HG03108 (cell line): Measurements from ENCODE around the gene PIM2.

Source experiments
- ATAC-seq: cut with Tn5 transposase; IDR thresholded peaks from one replicate; pipeline ENCODE4 v1.9.1; 2021; ENCODE audit warnings: moderate library complexity; ENCODE audit not compliant: unreplicated experiment

PIM2 gene

DNA sequence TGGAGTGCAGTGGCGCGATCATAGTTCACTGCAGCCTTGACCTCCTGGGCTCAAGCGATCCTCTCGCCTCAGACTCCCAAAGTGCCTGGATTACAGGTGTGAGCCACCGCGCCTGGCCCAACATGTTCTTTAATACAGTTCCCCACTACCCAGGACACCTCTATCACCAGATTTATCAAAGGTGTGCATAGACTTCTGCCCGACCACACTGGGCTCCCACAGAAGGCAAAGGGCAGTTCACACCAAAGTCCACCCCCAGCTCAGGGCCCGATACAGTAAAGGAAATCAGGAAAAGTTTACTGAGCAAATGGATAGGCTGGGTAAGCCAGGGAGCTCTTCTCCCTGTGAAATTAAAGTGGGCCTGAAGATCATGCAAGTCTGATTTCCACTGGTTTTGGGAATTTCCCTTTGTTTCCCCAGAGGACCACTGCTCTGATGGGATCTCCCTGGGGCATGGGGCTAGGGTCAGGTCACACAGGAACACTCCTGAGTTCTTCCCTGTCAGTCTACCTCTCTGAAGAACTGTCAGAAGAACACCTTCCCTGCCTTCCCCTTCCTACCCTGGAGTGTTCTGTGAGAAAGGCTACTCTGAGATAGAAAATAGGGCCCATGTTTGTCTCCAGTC, 17.7 kb upstream of the PIM2 start:
- ATAC-seq: peak; percentile 1

DNA sequence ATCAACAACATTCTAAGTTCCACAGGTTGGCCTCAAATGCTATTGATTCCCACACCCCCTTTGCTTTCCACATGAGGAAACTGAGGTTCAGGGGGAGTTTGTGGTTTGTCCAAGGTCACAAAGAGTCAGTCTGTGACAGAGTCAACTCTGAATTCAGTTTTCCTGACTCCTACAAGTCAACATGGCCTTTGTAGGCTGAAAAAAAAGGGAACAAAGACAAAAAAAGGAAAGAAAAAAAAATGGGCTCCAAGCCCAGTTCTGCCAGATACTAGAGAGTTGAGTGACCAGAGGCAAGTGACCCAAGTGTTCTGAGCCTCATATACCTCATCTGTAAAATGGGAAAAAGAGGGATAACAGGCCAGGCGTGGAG, 16.5 kb upstream of the PIM2 start:
- ATAC-seq: no peak

DNA sequence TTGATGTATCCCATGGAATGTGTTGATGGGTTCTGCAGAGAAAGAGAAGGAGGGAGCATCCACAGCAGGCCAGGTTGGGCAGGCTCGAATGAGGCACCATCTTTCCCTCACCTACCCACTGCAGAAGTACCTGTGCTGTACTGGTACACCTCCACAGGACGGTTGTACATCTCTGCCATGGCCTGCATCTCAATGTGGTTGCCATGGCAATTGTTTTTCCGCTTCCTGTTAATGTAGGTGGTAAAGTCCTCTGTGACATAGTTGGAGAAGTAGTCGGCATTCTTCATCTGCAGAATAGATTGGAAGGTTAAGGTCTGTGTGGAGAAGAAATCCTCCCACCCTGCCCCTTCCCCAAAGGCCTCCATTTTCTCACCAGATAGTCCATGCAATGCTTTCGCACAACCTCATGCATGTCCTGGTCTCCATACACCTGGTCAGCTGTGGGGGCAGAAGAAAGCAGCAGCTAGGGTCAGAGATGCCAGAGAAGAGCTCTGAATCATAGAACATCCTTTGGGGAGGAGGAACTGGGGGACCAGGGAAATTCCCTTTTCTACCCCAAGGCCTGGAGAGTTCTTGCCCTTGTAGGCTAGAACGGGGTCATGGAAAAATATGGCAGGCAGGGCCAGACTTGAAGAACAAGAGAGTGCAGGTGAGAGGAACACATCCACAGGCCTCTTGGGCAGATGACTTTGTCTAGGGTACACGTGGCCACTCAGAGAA, 15.9 kb upstream of the PIM2 start:
- ATAC-seq: no peak

DNA sequence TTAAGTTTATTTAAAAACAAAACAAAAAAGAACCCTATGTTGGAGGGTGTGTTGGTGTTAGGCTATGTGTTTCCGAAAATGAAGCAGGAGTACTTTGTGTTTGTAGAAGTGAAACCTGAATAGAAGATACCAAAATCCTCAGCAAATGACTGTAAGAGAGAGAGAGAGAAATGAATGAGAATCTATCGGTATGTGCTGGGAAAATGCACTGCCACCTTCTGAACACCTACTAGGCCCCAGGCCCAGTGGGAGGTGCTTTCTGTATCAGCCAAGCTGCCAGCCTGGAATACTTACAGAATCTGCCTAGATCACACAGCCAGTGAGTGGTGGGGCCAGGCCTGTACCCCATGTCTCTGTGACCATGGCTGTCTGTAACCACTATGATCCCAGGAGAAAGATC, 14.9 kb upstream of the PIM2 start:
- ATAC-seq: no peak

- no peak for ATAC-seq
Observed at GRCh38 chrX:48927736-48928382, 9.0 kb upstream of the PIM2 start.

- ATAC-seq: no peak
Observed at GRCh38 chrX:48927123-48927522, 8.3 kb upstream of the PIM2 start.

DNA sequence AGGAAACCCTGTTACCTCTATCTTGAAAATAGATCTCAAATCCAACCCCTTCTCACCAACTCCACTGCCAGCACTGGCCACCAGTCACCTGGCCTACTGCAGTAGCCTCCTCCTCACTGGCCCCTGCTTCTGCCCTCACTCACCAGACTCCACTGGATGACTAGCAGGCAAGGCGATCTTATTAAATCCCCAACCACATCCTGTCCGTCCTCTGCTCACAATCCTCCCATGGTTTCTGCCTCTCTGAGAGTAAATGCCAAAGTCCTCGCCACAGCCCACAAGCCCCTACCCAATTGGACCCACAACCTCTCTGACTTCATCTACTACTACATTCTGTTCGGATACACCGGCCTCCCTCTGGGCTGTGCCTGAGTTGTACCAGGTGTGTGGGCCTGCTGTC, 5.4 kb upstream of the PIM2 start:
- ATAC-seq: no peak

- ATAC-seq: no peak
Observed at GRCh38 chrX:48923771-48924170, 4.9 kb upstream of the PIM2 start.

- ATAC-seq: no peak
Observed at GRCh38 chrX:48920718-48921104, 1.9 kb upstream of the PIM2 start.

DNA sequence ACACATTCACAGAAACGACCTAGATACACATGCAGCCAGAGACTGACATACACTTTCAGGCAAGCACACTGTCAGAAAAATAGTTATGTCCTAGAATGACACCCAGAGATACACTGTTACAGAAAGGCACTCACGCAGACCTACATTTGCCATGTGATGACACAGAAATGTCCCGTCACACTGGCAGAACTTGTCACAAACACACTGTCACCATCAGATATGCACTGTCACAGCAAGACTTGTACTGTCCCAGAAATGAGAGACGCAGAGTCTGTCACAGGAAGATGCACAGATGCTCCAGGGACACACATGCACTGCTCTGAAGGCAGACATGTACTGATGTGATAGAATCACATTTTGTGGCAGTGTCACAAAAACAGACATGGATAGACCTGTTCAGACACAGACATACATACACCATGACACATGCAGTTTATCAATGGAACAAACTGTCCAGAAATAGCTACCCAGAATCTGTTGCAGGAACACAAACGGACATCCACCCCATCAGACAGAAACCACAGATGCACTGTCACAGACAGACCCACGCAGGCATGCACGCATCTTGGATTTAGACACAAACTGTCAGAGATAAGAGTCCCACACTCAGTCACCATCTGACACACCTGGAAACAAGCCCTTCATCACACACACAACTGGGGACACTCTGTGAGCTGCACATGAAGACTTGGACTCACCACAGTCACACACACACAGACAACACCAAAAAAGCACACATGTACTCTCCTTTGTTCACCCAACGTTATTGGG, 1.3 kb upstream of the PIM2 start:
- ATAC-seq: no peak

DNA sequence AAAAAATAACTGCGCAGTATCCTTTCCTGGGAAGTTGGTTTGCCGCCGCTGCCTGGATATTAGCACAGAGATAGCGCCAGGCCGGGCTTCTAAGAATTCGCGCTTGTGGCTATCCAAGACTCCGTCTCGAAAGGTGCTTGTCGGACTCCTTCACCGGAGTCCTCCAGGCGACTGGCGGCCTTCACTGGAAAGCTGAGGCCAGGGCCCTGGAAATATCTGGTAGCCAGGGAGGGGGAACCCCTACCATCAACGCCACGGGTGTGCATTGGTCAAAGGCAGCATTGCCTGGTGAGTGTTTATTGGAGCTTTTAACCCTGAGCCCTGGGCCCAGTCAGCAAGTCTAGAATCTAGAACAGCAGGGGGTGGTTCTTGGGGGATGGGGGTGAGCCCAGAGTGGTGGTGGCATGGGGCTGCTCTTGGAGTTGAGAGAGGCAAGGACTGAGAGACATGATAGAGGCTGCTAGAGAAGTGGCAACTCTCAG, 577 bp upstream of the PIM2 start:
- ATAC-seq: no peak

DNA sequence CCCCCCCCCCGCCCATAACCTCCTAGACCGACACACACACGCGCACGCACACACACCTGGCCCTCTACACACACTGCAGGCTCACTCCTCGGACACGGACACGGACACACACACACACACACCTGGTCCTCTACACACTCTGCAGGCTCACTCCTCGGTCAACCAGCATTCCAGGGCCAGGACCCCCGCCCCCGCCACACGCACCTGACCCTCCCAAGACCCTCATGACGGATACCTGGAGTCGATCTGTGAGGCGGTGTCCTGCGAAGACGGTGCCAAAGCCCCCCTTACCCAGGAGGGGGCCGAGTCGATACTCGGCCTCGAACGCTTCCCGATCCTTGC, 552 bp downstream of the PIM2 start:
- ATAC-seq: no peak

DNA sequence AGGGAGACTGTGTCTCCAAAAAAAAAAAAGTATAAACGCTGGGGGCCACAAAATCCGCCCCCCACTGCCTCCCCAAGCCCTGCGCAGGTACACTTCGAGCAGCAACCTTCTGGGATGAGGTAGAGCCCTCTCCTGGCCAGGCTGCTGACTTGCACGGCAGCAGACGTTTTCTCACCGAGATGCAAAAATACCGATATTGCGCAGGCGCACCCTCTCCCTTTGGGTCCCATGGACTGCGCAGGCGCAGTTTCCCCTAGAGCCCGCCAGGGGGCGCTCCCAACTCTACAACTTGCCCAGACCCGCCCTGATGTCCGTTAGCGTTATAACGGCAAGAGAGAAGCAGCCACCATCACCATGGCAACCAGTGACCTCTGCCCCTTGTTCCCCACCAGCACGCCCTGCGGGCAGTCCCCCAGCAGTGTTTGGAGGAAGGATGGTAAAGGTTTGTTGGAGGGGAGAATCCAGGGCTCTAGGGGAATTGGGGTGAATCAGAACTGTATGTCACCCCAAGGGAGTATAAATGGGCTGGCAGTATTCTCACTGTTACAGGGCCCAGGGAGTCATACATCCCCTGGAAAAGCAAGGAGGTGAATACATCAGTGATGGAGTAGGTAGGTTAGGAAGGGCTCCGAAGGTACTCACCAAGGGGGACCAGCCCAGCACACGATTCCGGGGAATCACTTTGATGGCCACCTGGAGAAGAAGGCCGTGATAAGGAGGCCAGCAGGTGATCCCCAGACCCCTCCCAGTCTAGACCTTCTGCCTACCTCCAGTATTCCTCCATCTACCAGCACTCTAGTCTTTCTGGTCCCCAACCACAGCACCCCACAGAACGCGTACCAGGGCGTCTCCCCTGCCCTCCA, 1.5 kb downstream of the PIM2 start:
- peak; percentile 24 for ATAC-seq

- ATAC-seq: no peak
Observed at GRCh38 chrX:48914593-48915493, 4.0 kb downstream of the PIM2 start.

DNA sequence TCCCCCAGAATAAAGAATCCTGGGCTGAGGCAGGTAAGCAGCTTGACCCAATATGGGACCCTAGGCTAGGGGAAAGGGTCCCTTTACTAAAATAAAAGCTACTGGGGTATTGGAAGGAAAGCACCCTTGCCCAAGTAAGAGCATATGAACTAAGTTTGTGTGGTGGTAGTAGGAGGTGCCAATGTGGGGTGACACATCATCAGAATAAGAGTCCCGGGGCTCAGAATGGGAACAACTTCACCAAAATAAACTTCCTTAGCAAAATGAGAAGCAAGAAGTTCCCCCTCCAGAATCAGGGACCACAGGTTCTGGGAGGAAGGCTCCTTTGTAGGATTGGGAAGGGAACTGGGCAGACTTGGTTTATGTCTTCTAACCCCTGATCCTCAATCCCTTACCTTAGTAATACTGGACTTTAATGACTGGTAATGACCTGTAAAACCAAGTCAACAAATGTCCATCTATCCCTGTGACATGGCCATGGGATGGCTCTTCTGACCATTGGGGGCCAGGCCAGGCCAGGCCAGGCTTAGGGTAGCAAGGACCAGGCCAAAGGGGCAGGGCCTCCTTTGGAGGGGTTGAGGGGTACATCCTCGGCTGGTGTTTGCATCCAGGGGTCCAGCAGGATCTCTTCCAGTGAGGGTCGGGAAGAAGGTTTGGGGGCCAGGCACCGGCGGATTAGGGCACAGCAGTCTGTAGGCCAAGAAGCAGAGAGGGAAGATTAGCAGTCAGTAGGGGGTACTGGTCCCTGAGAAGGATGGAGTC, 5.0 kb downstream of the PIM2 start:
- ATAC-seq: no peak

- ATAC-seq: peak; percentile 57
Observed at GRCh38 chrX:48911412-48912182, 7.2 kb downstream of the PIM2 start, which contains the start of gene SLC35A2. Gene SLC35A2, minus strand, starts transcription at chrX:48911646. Its CDS starts 10 bp downstream, at chrX:48911636.

DNA sequence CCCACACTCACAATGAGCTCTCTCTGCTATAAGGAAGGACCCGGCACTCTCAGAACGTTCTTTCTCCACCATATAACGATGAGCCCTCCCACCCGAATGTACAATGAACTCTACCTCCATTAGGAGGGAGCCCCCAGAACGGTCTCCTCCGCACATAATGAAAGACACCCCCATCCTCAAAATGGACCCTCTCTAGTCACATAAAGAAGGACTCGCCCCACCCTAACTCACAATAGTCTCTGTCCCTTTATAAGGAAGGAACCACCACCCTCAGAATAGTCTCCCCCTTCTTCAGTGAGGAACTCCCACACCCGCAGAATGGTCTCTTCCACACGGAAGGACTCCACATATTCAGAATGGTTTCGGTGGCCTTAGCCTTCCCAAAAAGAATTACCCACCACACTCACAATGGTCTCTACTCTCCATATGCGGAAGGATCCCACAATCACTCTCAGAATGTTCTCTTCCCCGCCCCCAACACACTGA, 7.9 kb downstream of the PIM2 start:
- ATAC-seq: no peak

DNA sequence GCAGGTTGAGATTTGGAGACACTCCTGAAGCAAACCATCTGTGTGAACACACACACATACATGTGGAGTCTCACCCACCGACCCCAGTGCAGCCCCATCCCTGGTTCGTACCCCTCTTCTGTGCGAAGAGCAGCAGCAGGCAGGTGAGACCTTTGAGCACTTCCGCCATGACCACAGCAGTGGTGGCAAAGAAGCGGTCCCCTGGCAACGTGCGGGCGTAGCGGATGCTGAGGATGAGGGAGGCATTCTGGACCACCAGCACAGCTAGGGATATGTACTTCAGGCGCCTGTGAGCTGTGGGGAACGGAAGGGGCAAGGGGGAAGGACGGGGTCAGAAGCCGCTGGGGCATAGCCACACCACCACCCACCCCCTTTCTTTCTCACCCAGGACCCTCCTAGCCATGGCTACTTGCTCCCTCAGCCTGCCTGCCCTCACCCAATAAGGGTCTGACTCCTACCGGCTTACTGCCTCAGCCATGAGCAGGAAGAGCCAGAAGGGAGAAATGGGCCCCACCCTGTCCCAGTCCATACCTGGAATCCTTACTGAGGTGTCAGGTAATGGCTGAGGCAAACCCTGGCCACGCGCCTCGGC, 9.0 kb downstream of the PIM2 start:
- ATAC-seq: no peak
